NCI-H2196 (cell line): ENCODE data around the gene CEBPE.

Experiments
- DNase-seq: peaks from one replicate; lab custom pipeline; 2025; ENCODE audit not compliant: unreplicated experiment; lab: John Stamatoyannopoulos, UW

CEBPE gene

GRCh38 chr14:23085458-23085857, 33.6 kb downstream of the CEBPE start:
- DNase-seq: no peak

- no peak for DNase-seq
Observed at GRCh38 chr14:23080474-23080873, 38.6 kb downstream of the CEBPE start.

- DNase-seq: no peak
Observed at GRCh38 chr14:23079716-23080115, 39.3 kb downstream of the CEBPE start.

GRCh38 chr14:23078692-23079116, 40.4 kb downstream of the CEBPE start:
- DNase-seq: no peak

- DNase-seq: no peak
Observed at GRCh38 chr14:23077962-23078361, 41.1 kb downstream of the CEBPE start.

- DNase-seq: no peak
Observed at GRCh38 chr14:23076785-23077408, 42.2 kb downstream of the CEBPE start.

- no peak for DNase-seq
Observed at GRCh38 chr14:23074906-23075305, 44.1 kb downstream of the CEBPE start.

- DNase-seq: no peak
Observed at GRCh38 chr14:23071921-23072539, 47.0 kb downstream of the CEBPE start.

- no peak for DNase-seq
Observed at GRCh38 chr14:23071244-23071920, 47.7 kb downstream of the CEBPE start.

GRCh38 chr14:23070262-23071129, 48.6 kb downstream of the CEBPE start:
- no peak for DNase-seq

GRCh38 chr14:23069413-23069806, 49.6 kb downstream of the CEBPE start:
- DNase-seq: no peak

- no peak for DNase-seq
Observed at GRCh38 chr14:23068789-23069412, 50.2 kb downstream of the CEBPE start.

- DNase-seq: no peak
Observed at GRCh38 chr14:23067847-23068788, 50.9 kb downstream of the CEBPE start.
